ENCODE data around the gene EBNA1BP2. TPM values are rescaled to one million over a fixed set of nuclear protein-coding genes. Genes with fewer than 3 reads are reported as not detected.

The EBNA1BP2 gene
- total and polyA plus RNA-seq, 2 of the 13 experiments (the other 11 are each of a cell fraction or from before 2014, with no cell fraction given): 27.1 to 102 TPM

DNA sequence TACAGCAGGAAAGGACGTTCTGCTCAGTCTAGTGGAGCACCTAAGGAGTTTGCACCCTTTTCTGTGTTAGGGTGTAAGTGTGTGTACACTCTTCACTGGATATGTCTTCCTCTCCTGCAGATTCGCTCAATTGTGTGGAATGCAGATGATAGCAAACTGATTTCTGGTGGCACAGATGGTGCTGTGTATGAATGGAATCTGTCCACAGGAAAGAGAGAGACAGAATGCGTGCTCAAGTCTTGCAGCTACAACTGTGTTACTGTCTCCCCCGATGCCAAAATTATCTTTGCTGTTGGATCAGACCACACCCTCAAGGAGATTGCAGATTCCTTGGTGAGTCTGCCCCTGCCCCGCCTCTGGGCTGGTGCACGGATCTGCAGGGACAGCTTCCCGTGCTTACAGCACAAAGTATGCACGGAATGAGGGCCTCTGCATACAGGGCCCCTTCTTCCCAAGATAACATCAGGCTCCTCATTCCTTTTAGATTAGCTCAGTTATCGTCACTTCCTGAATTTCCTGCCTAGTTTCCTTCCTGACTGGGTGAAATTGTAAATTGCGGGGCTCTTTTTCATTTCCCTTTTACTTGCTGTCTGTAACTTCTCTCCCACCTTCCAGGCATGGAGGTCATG lies 34.6 kb upstream of the EBNA1BP2 start (continued):
- TF ChIP-seq, protein P1, sequence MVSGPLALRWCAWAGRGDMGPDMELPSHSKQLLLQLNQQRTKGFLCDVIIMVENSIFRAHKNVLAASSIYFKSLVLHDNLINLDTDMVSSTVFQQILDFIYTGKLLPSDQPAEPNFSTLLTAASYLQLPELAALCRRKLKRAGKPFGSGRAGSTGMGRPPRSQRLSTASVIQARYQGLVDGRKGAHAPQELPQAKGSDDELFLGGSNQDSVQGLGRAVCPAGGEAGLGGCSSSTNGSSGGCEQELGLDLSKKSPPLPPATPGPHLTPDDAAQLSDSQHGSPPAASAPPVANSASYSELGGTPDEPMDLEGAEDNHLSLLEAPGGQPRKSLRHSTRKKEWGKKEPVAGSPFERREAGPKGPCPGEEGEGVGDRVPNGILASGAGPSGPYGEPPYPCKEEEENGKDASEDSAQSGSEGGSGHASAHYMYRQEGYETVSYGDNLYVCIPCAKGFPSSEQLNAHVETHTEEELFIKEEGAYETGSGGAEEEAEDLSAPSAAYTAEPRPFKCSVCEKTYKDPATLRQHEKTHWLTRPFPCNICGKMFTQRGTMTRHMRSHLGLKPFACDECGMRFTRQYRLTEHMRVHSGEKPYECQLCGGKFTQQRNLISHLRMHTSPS (CRISPR knock-in tag; IDR thresholded peaks at IDR 0.05; ENCODE audit: low read depth): no peak
- TF ChIP-seq, protein P2, sequence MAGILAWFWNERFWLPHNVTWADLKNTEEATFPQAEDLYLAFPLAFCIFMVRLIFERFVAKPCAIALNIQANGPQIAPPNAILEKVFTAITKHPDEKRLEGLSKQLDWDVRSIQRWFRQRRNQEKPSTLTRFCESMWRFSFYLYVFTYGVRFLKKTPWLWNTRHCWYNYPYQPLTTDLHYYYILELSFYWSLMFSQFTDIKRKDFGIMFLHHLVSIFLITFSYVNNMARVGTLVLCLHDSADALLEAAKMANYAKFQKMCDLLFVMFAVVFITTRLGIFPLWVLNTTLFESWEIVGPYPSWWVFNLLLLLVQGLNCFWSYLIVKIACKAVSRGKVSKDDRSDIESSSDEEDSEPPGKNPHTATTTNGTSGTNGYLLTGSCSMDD (CRISPR knock-in tag; IDR thresholded peaks at IDR 0.05): no peak
- TF ChIP-seq ATAD3A (CRISPR knock-in tag; IDR thresholded peaks at IDR 0.05): no peak
- TF ChIP-seq ZNF343 (CRISPR knock-in tag; IDR thresholded peaks at IDR 0.05): no peak
- no peak for TF ChIP-seq BRCA1 (CRISPR knock-in tag; IDR thresholded peaks at IDR 0.05)
- TF ChIP-seq ZNF510 (CRISPR knock-in tag; IDR thresholded peaks at IDR 0.05; ENCODE audit: low read depth): no peak
- no peak for TF ChIP-seq PHF20 (CRISPR knock-in tag; IDR thresholded peaks at IDR 0.05)
- TF ChIP-seq ZBTB7A (CRISPR knock-in tag; IDR thresholded peaks at IDR 0.05): no peak
- TF ChIP-seq, protein P3, sequence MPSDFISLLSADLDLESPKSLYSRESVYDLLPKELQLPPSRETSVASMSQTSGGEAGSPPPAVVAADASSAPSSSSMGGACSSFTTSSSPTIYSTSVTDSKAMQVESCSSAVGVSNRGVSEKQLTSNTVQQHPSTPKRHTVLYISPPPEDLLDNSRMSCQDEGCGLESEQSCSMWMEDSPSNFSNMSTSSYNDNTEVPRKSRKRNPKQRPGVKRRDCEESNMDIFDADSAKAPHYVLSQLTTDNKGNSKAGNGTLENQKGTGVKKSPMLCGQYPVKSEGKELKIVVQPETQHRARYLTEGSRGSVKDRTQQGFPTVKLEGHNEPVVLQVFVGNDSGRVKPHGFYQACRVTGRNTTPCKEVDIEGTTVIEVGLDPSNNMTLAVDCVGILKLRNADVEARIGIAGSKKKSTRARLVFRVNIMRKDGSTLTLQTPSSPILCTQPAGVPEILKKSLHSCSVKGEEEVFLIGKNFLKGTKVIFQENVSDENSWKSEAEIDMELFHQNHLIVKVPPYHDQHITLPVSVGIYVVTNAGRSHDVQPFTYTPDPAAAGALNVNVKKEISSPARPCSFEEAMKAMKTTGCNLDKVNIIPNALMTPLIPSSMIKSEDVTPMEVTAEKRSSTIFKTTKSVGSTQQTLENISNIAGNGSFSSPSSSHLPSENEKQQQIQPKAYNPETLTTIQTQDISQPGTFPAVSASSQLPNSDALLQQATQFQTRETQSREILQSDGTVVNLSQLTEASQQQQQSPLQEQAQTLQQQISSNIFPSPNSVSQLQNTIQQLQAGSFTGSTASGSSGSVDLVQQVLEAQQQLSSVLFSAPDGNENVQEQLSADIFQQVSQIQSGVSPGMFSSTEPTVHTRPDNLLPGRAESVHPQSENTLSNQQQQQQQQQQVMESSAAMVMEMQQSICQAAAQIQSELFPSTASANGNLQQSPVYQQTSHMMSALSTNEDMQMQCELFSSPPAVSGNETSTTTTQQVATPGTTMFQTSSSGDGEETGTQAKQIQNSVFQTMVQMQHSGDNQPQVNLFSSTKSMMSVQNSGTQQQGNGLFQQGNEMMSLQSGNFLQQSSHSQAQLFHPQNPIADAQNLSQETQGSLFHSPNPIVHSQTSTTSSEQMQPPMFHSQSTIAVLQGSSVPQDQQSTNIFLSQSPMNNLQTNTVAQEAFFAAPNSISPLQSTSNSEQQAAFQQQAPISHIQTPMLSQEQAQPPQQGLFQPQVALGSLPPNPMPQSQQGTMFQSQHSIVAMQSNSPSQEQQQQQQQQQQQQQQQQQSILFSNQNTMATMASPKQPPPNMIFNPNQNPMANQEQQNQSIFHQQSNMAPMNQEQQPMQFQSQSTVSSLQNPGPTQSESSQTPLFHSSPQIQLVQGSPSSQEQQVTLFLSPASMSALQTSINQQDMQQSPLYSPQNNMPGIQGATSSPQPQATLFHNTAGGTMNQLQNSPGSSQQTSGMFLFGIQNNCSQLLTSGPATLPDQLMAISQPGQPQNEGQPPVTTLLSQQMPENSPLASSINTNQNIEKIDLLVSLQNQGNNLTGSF (CRISPR knock-in tag; IDR thresholded peaks at IDR 0.05): no peak
- TF ChIP-seq U2AF2 (IDR thresholded peaks at IDR 0.05; ENCODE audit: low read depth, low read length): no peak
- TF ChIP-seq, protein P4, sequence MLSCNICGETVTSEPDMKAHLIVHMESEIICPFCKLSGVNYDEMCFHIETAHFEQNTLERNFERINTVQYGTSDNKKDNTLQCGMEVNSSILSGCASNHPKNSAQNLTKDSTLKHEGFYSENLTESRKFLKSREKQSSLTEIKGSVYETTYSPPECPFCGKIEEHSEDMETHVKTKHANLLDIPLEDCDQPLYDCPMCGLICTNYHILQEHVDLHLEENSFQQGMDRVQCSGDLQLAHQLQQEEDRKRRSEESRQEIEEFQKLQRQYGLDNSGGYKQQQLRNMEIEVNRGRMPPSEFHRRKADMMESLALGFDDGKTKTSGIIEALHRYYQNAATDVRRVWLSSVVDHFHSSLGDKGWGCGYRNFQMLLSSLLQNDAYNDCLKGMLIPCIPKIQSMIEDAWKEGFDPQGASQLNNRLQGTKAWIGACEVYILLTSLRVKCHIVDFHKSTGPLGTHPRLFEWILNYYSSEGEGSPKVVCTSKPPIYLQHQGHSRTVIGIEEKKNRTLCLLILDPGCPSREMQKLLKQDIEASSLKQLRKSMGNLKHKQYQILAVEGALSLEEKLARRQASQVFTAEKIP (CRISPR knock-in tag; IDR thresholded peaks at IDR 0.05; ENCODE audit: borderline replicate concordance): no peak
- TF ChIP-seq, protein P5, sequence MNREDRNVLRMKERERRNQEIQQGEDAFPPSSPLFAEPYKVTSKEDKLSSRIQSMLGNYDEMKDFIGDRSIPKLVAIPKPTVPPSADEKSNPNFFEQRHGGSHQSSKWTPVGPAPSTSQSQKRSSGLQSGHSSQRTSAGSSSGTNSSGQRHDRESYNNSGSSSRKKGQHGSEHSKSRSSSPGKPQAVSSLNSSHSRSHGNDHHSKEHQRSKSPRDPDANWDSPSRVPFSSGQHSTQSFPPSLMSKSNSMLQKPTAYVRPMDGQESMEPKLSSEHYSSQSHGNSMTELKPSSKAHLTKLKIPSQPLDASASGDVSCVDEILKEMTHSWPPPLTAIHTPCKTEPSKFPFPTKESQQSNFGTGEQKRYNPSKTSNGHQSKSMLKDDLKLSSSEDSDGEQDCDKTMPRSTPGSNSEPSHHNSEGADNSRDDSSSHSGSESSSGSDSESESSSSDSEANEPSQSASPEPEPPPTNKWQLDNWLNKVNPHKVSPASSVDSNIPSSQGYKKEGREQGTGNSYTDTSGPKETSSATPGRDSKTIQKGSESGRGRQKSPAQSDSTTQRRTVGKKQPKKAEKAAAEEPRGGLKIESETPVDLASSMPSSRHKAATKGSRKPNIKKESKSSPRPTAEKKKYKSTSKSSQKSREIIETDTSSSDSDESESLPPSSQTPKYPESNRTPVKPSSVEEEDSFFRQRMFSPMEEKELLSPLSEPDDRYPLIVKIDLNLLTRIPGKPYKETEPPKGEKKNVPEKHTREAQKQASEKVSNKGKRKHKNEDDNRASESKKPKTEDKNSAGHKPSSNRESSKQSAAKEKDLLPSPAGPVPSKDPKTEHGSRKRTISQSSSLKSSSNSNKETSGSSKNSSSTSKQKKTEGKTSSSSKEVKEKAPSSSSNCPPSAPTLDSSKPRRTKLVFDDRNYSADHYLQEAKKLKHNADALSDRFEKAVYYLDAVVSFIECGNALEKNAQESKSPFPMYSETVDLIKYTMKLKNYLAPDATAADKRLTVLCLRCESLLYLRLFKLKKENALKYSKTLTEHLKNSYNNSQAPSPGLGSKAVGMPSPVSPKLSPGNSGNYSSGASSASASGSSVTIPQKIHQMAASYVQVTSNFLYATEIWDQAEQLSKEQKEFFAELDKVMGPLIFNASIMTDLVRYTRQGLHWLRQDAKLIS (CRISPR knock-in tag; IDR thresholded peaks at IDR 0.05): no peak
- no peak for TF ChIP-seq ZMAT3 (CRISPR knock-in tag; conservative IDR thresholded peaks at IDR 0.05)
- TF ChIP-seq PHB2 (IDR thresholded peaks at IDR 0.05; ENCODE audit: partially characterized antibody): no peak
- no peak for TF ChIP-seq JUNB (CRISPR knock-in tag; IDR thresholded peaks at IDR 0.05; ENCODE audit: borderline replicate concordance)
